Endometrial microvascular endothelial cells (primary cell): ENCODE measurements around the gene RAB9A. TPM values are rescaled to one million over a fixed set of nuclear protein-coding genes. Genes with fewer than 3 reads are reported as not detected.
"Not testable (repeated sequence)": the region's sequence is repeated elsewhere in the genome, so short reads cannot be mapped to it uniquely, and the experiment has no call there.

ENCODE experiments used
- in situ Hi-C: cut with HindIII; loops from 2 replicates; pipeline ENCODE4 v1.10.0; 2017; ENCODE audit warnings: low sequenced_read_pairs, low pct_unique_long_range_greater_than_20kb; ENCODE audit errors: inconsistent ontology term
- total RNA-seq: library from RNA; depleted of rRNA; stranded (reverse); fragments of >200 nt; gene quantifications from one replicate; pipeline ENCODE4 v1.2.3, GENCODE V29; 2015; ENCODE audit errors: inconsistent ontology term

The RAB9A gene
- total RNA-seq, 1 donor from 2014 or later, result 27.9 TPM

- in situ Hi-C loops, result no loop called here
These were observed 6.7 kb downstream of the RAB9A start for GRCh38 chrX:13695601-13696115.

- in situ Hi-C loops, result no loop called here
These were observed 8.5 kb downstream of the RAB9A start for GRCh38 chrX:13697455-13697854.

DNA sequence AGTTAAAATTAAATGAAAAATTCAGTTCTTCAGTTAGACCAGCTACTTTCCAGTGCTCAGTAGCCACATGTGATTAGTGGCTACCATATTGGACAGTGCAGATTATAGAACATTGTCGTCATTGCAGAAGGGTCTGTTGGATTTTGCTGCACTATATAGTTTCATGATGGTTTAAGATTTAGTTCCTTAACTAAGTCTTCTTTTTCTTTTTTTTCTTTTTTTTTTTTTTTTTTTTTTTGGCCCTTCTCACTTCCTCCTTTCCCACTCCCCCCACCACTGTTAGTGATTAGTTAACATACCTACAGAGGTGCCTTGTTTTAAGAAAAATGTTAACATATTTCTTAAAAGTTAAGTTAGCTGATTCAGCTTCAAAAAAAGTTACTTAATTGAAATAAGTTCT, 9.0 kb downstream of the RAB9A start:
- in situ Hi-C loops, result no loop called here

GRCh38 chrX:13698432-13698831, 9.5 kb downstream of the RAB9A start:
- in situ Hi-C loops, result no loop called here

- in situ Hi-C loops, result no loop called here
These were observed 10.4 kb downstream of the RAB9A start for GRCh38 chrX:13699183-13699826.

- in situ Hi-C loops, result no loop called here
These were observed 11.5 kb downstream of the RAB9A start for GRCh38 chrX:13700380-13700779.

DNA sequence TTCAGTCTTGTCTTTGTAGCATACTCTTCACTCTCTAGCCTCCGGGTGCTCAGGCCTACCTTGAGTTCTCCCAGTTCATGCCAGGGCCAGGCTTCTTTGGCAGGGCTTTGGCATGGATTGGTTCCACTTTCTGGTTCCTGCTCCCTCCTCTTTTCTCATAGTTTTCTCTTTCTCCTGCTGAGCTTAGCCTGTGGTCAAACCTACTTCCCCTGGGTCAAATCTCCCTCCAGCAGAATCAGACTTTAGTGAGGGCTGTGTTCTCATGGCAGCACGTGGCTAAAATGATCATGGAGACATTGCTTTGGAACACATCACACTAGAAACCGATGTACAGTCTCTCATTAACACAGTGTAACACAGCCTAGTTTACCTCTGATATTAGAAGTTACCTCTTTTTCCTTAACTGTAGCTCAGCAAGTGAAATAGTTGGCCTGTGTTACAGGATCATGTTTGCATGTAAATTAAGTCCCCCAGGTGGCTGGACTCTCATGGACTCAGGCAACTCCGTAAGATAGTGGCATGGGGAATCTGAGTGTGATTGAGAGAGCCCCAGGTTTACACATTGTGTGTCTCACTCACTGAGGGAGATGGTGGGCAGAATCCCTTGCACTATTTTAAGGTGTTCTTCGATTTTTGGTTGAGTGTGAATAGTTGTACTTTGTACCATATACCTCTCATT, 13.3 kb downstream of the RAB9A start:
- in situ Hi-C loops, result no loop called here

- in situ Hi-C loops, result no loop called here
These were observed 14.2 kb downstream of the RAB9A start for GRCh38 chrX:13703135-13703534.

DNA sequence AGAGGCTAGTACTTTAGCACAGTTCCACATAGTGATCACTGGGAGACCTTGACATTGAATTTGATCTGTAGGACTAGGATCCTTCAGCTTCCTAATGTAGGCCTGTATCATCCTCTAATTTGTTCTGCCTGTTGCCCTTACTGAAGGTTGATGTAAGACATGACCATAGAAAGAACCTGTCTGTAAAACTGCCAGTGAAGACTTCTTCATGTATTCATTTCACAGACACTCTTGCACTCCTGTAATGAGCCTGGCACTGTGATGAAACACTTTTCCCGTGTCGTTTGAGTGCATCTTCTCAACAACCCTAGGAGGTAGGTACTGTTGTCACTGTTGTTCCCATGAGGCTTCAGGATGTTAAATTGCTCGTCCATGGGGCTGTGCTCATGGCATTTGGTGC, 14.7 kb downstream of the RAB9A start:
- in situ Hi-C loops, result no loop called here

DNA sequence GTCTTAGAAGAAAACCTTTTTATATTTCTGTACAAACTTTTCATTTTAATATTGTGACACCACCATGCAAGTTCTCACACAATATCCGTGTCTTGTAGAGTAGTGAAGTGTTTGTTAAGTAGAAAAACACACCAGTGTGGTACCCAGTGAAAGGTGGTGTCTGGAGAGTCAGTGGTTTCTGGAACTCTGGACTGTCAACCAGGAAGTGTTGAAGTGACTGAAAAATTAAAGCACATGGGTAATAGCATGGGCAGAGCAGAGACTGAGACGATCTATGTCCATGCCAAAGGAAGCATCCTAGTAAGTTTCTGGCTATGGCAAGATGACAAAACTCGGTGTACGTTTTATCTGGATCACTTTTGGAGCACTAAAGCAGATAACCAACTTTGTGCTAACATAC, 22.2 kb downstream of the RAB9A start:
- in situ Hi-C loops, result no loop called here

GRCh38 chrX:13716455-13716854, 27.5 kb downstream of the RAB9A start:
- in situ Hi-C loops, result no loop called here

- in situ Hi-C loops, result no loop called here
These were observed 28.0 kb downstream of the RAB9A start for GRCh38 chrX:13716905-13717304.

- in situ Hi-C loops, result no loop called here
These were observed 29.0 kb downstream of the RAB9A start for GRCh38 chrX:13717700-13718472.

- in situ Hi-C loops, result no loop called here
These were observed 30.4 kb downstream of the RAB9A start for GRCh38 chrX:13719192-13719856.

DNA sequence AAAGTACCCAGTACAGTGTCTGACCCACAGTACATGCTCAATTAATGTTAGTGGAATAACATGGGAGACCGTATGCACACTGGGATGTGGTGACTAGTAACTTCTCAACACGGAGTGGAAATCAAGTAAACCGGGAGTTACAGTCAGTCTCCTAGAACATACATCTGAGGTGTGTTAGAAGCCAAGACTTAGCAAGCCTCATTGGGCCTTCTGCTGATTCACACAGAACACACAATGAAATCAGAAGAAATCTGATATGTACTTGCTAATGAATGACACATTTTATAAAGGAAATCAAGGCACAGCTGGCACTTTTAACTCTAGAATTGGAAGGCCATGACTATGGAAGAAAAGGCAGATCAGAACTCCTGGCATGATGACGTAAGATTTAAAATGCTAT, 32.4 kb downstream of the RAB9A start:
- in situ Hi-C loops, result no loop called here

DNA sequence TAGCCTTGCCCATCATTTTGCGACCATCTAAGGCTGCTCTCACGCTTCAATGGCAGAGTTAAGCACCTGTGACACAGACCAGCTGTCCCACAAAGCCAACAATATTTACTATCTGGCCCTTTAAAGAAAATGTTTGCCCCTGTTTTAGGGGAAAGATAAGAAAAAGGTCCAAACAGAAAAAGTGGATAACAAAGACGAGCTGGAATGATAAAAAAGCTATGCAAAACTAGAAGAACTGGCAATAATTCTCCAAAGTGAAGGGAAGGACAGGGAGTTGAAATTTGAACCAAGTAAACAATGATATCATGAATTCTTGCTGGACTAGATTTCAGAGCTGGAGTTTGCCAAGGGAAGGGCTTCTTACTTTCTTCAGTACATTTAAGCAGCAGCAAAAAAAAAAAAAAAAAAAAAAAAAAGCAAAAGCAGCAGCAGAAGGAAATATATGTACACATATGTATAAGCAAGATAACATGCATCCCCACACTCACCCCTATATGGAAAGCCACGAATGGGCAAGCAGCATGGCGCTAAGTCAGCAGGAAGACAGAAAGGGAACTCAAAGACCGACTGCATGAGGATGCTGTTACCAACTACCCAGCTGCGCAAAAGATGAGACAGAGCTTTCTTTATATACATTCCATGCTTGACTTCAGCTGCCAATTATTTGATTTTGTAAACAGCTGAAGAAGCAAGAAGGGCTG, 33.0 kb downstream of the RAB9A start:
- in situ Hi-C loops, result no loop called here

GRCh38 chrX:13724878-13725277, 36.0 kb downstream of the RAB9A start:
- in situ Hi-C loops, result not testable (repeated sequence)

- in situ Hi-C loops, result not testable (repeated sequence)
These were observed 37.7 kb downstream of the RAB9A start for GRCh38 chrX:13726583-13726982.

DNA sequence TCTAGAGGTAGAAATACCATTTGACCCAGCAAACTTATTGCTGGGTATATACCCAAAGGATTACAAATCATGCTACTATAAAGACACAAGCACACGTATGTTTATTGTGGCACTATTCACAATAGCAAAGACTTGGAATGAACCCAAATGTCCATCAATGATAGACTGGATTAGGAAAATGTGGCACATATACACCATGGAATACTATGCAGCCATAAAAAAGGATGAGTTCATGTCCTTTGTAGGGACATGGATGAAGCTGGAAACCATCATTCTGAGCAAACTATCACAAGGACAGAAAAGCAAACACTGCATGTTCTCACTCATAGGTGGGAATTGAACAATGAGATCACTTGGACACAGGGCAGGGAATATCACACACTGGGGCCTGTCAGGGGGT, 41.6 kb downstream of the RAB9A start:
- in situ Hi-C loops, result not testable (repeated sequence)
